ENCODE measurements around the gene SPAG5.

The SPAG5 gene

GRCh38 chr17:28644787-28645575 is 46.2 kb upstream of the SPAG5 start, which contains the start of gene BLTP2:
BLTP2 (minus strand) TSS chr17:28645158; CDS start chr17:28645056, 102 bp downstream.
- Histone ChIP-seq H4K91ac (ENCODE audit: low read length) (peak within 1 kb of the TSS; percentile 21), H3K79me1 (replicated peaks; ENCODE audit: low read length, poor library complexity, severe bottlenecking) (peaks cover 37% of the 10 kb centered on the region), H4K8ac (ENCODE audit: low read length) (peak within 1 kb of the TSS; percentile 67)

GRCh38 chr17:28643983-28644786 is 45.4 kb upstream of the SPAG5 start:
- Histone ChIP-seq H3K9ac (ENCODE audit: low read length) (peak overlapping the region; percentile 89), H2BK5ac (ENCODE audit: low read depth, low read length, poor library complexity, severe bottlenecking) (no peak overlapping the region), H3K36me3 (ENCODE audit: control insufficient read depth in 1 of 2, insufficient read depth in 2 of 2, low read depth in 1 of 2, low read length in 2 of 2) (peaks cover 36 to 55% of the 10 kb centered on the region in 2 experiments), H3K79me1 (replicated peaks; ENCODE audit: low read length, poor library complexity, severe bottlenecking) (peaks cover 42% of the 10 kb centered on the region), H3K27ac (ENCODE audit: low read length, poor library complexity, severe bottlenecking) (no peak overlapping the region), H3K23ac (ENCODE audit: low read length in 2 of 2) (no peak overlapping the region), H2AFZ (ENCODE audit: low read depth, low read length) (peak overlapping the region; percentile 8), H3K4me2 (ENCODE audit: low read length, poor library complexity, severe bottlenecking) (peak overlapping the region; percentile 100), H2BK12ac (ENCODE audit: low read length in 2 of 2) (no peak overlapping the region), H3K4me3 (ENCODE audit: insufficient read depth in 1 of 2, low read depth in 1 of 2, low read length in 2 of 2) (peak overlapping the region; percentile 85 to 98), H3K27me3 (ENCODE audit: control insufficient read depth in 1 of 2, insufficient read depth in 1 of 2, low read length in 2 of 2) (no peaks in the 10 kb centered on the region), H2AK5ac (ENCODE audit: low read length, severe bottlenecking) (no peak overlapping the region), H3K14ac (ENCODE audit: low read length in 2 of 2) (no peak overlapping the region), H2BK15ac (ENCODE audit: low read depth, poor library complexity, severe bottlenecking) (no peak overlapping the region), H3K4ac (ENCODE audit: low read depth in 1 of 2, low read length in 2 of 2) (peak overlapping the region in 1 of 2 experiments; percentile 75), H4K8ac (ENCODE audit: low read length) (peak overlapping the region; percentile 21), H3K18ac (ENCODE audit: low read depth in 1 of 2, low read length in 2 of 2) (peak overlapping the region; percentile 41 to 85), H3K4me1 (ENCODE audit: control insufficient read depth, insufficient read depth, low read depth, low read length) (peaks cover 4% of the 10 kb centered on the region), H4K91ac (ENCODE audit: low read length) (no peak overlapping the region), H2BK120ac (ENCODE audit: low read depth, low read length) (no peak overlapping the region), H3K9me3 (ENCODE audit: control insufficient read depth, low read length) (no peaks in the 10 kb centered on the region)
- whole genome bisulfite sequencing, result 3% methylated on average over 16 of the region's 18 CpGs
- peak; percentile 77 for DNase-seq

More at GRCh38 chr17:28644787-28645575, 46.2 kb upstream of the SPAG5 start, which contains the start of gene BLTP2:
- H3K9me3 ChIP-seq (ENCODE audit: control insufficient read depth, low read length), result no peaks in the 10 kb centered on the region
- H2AFZ ChIP-seq (ENCODE audit: low read depth, low read length), result peak within 1 kb of the TSS; percentile 83
- peak within 1 kb of the TSS; percentile 75 for H3K27ac ChIP-seq (ENCODE audit: low read length, poor library complexity, severe bottlenecking)
- H2BK15ac ChIP-seq (ENCODE audit: low read depth, poor library complexity, severe bottlenecking), result no peak within 1 kb of the TSS
- H3K23ac ChIP-seq (ENCODE audit: low read length in 2 of 2), result no peak within 1 kb of the TSS
- H3K14ac ChIP-seq (ENCODE audit: low read length in 2 of 2), result peak within 1 kb of the TSS in 1 of 2 experiments; percentile 37
- no peak within 1 kb of the TSS for H2BK5ac ChIP-seq (ENCODE audit: low read depth, low read length, poor library complexity, severe bottlenecking)
- peak within 1 kb of the TSS; percentile 49 for H2AK5ac ChIP-seq (ENCODE audit: low read length, severe bottlenecking)
- peak within 1 kb of the TSS; percentile 88 to 96 for H3K18ac ChIP-seq (ENCODE audit: low read depth in 1 of 2, low read length in 2 of 2)
- H3K4me3 ChIP-seq (ENCODE audit: insufficient read depth in 1 of 2, low read depth in 1 of 2, low read length in 2 of 2), result peak within 1 kb of the TSS; percentile 85 to 98
- H3K36me3 ChIP-seq (ENCODE audit: control insufficient read depth in 1 of 2, insufficient read depth in 2 of 2, low read depth in 1 of 2, low read length in 2 of 2), result peaks cover 30 to 48% of the 10 kb centered on the region in 2 experiments
- H3K4me2 ChIP-seq (ENCODE audit: low read length, poor library complexity, severe bottlenecking), result peak within 1 kb of the TSS; percentile 100
- H3K4ac ChIP-seq (ENCODE audit: low read depth in 1 of 2, low read length in 2 of 2), result peak within 1 kb of the TSS; percentile 60 to 95
- WGBS, result under 1% methylated on average over 64 of the region's 89 CpGs
- peak; percentile 95 for DNase-seq
- H3K4me1 ChIP-seq (ENCODE audit: control insufficient read depth, insufficient read depth, low read depth, low read length), result peaks cover 4% of the 10 kb centered on the region
- H3K27me3 ChIP-seq (ENCODE audit: control insufficient read depth in 1 of 2, insufficient read depth in 1 of 2, low read length in 2 of 2), result no peaks in the 10 kb centered on the region
- H3K9ac ChIP-seq (ENCODE audit: low read length), result peak within 1 kb of the TSS; percentile 90
- H2BK120ac ChIP-seq (ENCODE audit: low read depth, low read length), result no peak within 1 kb of the TSS
- H2BK12ac ChIP-seq (ENCODE audit: low read length in 2 of 2), result no peak within 1 kb of the TSS

DNA sequence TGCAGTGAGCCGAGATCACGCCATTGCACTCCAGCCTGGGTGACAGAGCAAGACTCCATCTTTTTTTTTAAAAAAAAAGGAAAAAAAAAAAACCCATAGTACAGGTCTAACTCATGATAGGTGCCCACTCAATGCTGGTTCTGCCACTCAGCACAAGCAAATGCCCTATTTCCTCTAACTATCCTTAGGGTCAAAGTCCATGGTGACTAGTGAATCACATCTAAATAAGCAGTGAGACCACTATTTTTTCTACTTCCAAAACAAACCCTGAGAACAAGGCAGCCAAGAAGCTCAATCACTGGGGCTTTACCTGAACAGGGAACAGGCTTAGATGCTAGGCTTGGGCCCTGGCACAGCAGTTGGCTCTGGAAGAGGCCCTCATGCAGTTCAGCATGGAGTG is 42.8 kb upstream of the SPAG5 start:
- no peak overlapping the region for H2AFZ ChIP-seq (ENCODE audit: low read depth, low read length)

DNA sequence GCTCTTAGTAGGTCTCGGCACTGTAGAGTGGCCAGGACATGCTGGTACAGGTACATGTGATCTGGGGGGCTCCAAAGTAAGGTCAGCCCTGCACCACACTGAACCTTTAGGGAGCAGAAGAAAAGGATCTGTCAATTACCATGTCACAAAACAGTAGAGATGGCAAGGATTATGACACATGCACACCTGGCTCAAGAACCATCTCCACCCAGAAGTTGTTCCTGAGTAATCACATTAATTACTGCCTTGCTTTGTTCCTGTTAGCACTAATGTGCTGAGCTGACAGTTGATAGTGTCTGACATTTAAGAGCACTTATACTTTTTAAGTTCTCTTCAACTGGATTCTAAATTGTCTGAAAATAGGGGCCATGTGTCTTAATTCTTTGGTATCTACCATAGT is 36.7 kb upstream of the SPAG5 start:
- Histone ChIP-seq H3K27ac (ENCODE audit: low read length, poor library complexity, severe bottlenecking) (no peak overlapping the region), H2BK120ac (ENCODE audit: low read depth, low read length) (no peak overlapping the region), H3K18ac (ENCODE audit: low read depth in 1 of 2, low read length in 2 of 2) (no peak overlapping the region), H3K23ac (ENCODE audit: low read length in 2 of 2) (no peak overlapping the region), H3K4me1 (ENCODE audit: control insufficient read depth, insufficient read depth, low read depth, low read length) (no peaks in the 10 kb centered on the region), H3K9ac (ENCODE audit: low read length) (no peak overlapping the region), H4K8ac (ENCODE audit: low read length) (no peak overlapping the region), H4K91ac (ENCODE audit: low read length) (no peak overlapping the region), H2AK5ac (ENCODE audit: low read length, severe bottlenecking) (no peak overlapping the region), H3K9me3 (ENCODE audit: control insufficient read depth, low read length) (no peaks in the 10 kb centered on the region), H3K79me1 (replicated peaks; ENCODE audit: low read length, poor library complexity, severe bottlenecking) (peaks cover 56% of the 10 kb centered on the region), H2BK12ac (ENCODE audit: low read length in 2 of 2) (no peak overlapping the region), H2BK5ac (ENCODE audit: low read depth, low read length, poor library complexity, severe bottlenecking) (no peak overlapping the region), H2AFZ (ENCODE audit: low read depth, low read length) (no peak overlapping the region), H3K36me3 (ENCODE audit: control insufficient read depth in 1 of 2, insufficient read depth in 2 of 2, low read depth in 1 of 2, low read length in 2 of 2) (peaks cover 70 to 100% of the 10 kb centered on the region in 2 experiments), H3K4ac (ENCODE audit: low read depth in 1 of 2, low read length in 2 of 2) (no peak overlapping the region), H3K27me3 (ENCODE audit: control insufficient read depth in 1 of 2, insufficient read depth in 1 of 2, low read length in 2 of 2) (no peaks in the 10 kb centered on the region), H3K4me3 (ENCODE audit: insufficient read depth in 1 of 2, low read depth in 1 of 2, low read length in 2 of 2) (no peak overlapping the region), H3K14ac (ENCODE audit: low read length in 2 of 2) (no peak overlapping the region), H3K4me2 (ENCODE audit: low read length, poor library complexity, severe bottlenecking) (no peak overlapping the region), H2BK15ac (ENCODE audit: low read depth, poor library complexity, severe bottlenecking) (no peak overlapping the region)
- DNase-seq, result no peak
- WGBS, result 100% methylated on average over 1 of the region's 1 CpG

More for the DNA sequence above, 42.8 kb upstream of the SPAG5 start:
- H3K9me3 ChIP-seq (ENCODE audit: control insufficient read depth, low read length), result no peaks in the 10 kb centered on the region
- 100% methylated on average over 2 of the region's 2 CpGs for WGBS
- H2BK5ac ChIP-seq (ENCODE audit: low read depth, low read length, poor library complexity, severe bottlenecking), result no peak overlapping the region
- H3K4ac ChIP-seq (ENCODE audit: low read depth in 1 of 2, low read length in 2 of 2), result no peak overlapping the region
- H2BK15ac ChIP-seq (ENCODE audit: low read depth, poor library complexity, severe bottlenecking), result no peak overlapping the region
- H3K14ac ChIP-seq (ENCODE audit: low read length in 2 of 2), result no peak overlapping the region
- no peak overlapping the region for H3K4me3 ChIP-seq (ENCODE audit: insufficient read depth in 1 of 2, low read depth in 1 of 2, low read length in 2 of 2)
- DNase-seq, result no peak
- no peak overlapping the region for H4K91ac ChIP-seq (ENCODE audit: low read length)
- no peak overlapping the region for H2BK12ac ChIP-seq (ENCODE audit: low read length in 2 of 2)
- no peaks in the 10 kb centered on the region for H3K27me3 ChIP-seq (ENCODE audit: control insufficient read depth in 1 of 2, insufficient read depth in 1 of 2, low read length in 2 of 2)
- H2BK120ac ChIP-seq (ENCODE audit: low read depth, low read length), result no peak overlapping the region
- H3K23ac ChIP-seq (ENCODE audit: low read length in 2 of 2), result no peak overlapping the region
- no peak overlapping the region for H2AK5ac ChIP-seq (ENCODE audit: low read length, severe bottlenecking)
- H3K4me2 ChIP-seq (ENCODE audit: low read length, poor library complexity, severe bottlenecking), result no peak overlapping the region
- H3K27ac ChIP-seq (ENCODE audit: low read length, poor library complexity, severe bottlenecking), result no peak overlapping the region
- peaks cover 46% of the 10 kb centered on the region for H3K79me1 ChIP-seq (replicated peaks; ENCODE audit: low read length, poor library complexity, severe bottlenecking)
- H3K18ac ChIP-seq (ENCODE audit: low read depth in 1 of 2, low read length in 2 of 2), result no peak overlapping the region
- H3K9ac ChIP-seq (ENCODE audit: low read length), result no peak overlapping the region
- no peak overlapping the region for H4K8ac ChIP-seq (ENCODE audit: low read length)
- H3K4me1 ChIP-seq (ENCODE audit: control insufficient read depth, insufficient read depth, low read depth, low read length), result peaks cover 2% of the 10 kb centered on the region
- peaks cover 42 to 69% of the 10 kb centered on the region in 2 experiments for H3K36me3 ChIP-seq (ENCODE audit: control insufficient read depth in 1 of 2, insufficient read depth in 2 of 2, low read depth in 1 of 2, low read length in 2 of 2)

Measured in mesenchymal stem cell (in vitro differentiated cells and primary cell).